ENCODE measurements around the gene SAMD10. TPM values are rescaled to one million over a fixed set of nuclear protein-coding genes. Genes with fewer than 3 reads are reported as not detected.
"Not testable (repeated sequence)": the region's sequence is repeated elsewhere in the genome, so short reads cannot be mapped to it uniquely, and the experiment has no call there.

SAMD10 gene
- total RNA-seq, 4 donors from 2014 or later = 5.1 to 15.9 (median 6.8) TPM

GRCh38 chr20:63963784-63964301 lies 15.6 kb downstream of the SAMD10 start:
- Histone ChIP-seq H3K36me3 (peaks cover 38 to 82% (median 41%) of the 10 kb centered on the region in 3 donors), H3K27ac (no peak overlapping the region), H3K4me3 (no peak overlapping the region), H3K9me3 (no peaks in the 10 kb centered on the region), H3K4me1 (peaks cover 4 to 15% (median 7%) of the 10 kb centered on the region in 3 donors), H3K27me3 (no peaks in the 10 kb centered on the region)
- no peak for DNase-seq
- TF ChIP-seq CTCF (IDR thresholded peaks at IDR 0.05) (no peak), POLR2A (IDR thresholded peaks at IDR 0.05) (no peak)
- intact Hi-C loops (cut with DNase I) = no loop called here
- WGBS, 2 donors = 100% methylated on average over 1 of the region's 16 CpGs; no CpG with 5 or more reads in 1 of the 2 donors

- Histone ChIP-seq H3K27me3 (no peaks in the 10 kb centered on the region), H3K27ac (no peak overlapping the region), H3K4me3 (no peak overlapping the region), H3K36me3 (peaks cover 38 to 87% (median 41%) of the 10 kb centered on the region in 3 donors), H3K9me3 (no peaks in the 10 kb centered on the region), H3K4me1 (peaks cover 0 to 15% (median 2%) of the 10 kb centered on the region in 3 donors)
- no peak for TF ChIP-seq CTCF (IDR thresholded peaks at IDR 0.05)
- TF ChIP-seq POLR2A (IDR thresholded peaks at IDR 0.05) = no peak
- intact Hi-C loops (cut with DNase I) = no loop called here
- DNase-seq = no peak
- WGBS, 2 donors = 85% methylated on average over 14 of the region's 27 CpGs; no CpG with 5 or more reads in 1 of the 2 donors
Measured at GRCh38 chr20:63963348-63963741, 16.1 kb downstream of the SAMD10 start.

- Histone ChIP-seq H3K27ac (no peak overlapping the region), H3K36me3 (peaks cover 38 to 82% (median 41%) of the 10 kb centered on the region in 3 donors), H3K27me3 (no peaks in the 10 kb centered on the region), H3K4me1 (peaks cover 3 to 15% (median 4%) of the 10 kb centered on the region in 3 donors), H3K9me3 (no peaks in the 10 kb centered on the region), H3K4me3 (no peak overlapping the region)
- DNase-seq = no peak
- intact Hi-C loops (cut with DNase I) = no loop called here
- 96 to 97% methylated on average over 13 to 26 of the region's 61 CpGs for WGBS, 2 donors
- no peak for TF ChIP-seq CTCF (IDR thresholded peaks at IDR 0.05)
- TF ChIP-seq POLR2A (IDR thresholded peaks at IDR 0.05) = no peak
Measured at GRCh38 chr20:63962426-63963347, 16.8 kb downstream of the SAMD10 start.

DNA sequence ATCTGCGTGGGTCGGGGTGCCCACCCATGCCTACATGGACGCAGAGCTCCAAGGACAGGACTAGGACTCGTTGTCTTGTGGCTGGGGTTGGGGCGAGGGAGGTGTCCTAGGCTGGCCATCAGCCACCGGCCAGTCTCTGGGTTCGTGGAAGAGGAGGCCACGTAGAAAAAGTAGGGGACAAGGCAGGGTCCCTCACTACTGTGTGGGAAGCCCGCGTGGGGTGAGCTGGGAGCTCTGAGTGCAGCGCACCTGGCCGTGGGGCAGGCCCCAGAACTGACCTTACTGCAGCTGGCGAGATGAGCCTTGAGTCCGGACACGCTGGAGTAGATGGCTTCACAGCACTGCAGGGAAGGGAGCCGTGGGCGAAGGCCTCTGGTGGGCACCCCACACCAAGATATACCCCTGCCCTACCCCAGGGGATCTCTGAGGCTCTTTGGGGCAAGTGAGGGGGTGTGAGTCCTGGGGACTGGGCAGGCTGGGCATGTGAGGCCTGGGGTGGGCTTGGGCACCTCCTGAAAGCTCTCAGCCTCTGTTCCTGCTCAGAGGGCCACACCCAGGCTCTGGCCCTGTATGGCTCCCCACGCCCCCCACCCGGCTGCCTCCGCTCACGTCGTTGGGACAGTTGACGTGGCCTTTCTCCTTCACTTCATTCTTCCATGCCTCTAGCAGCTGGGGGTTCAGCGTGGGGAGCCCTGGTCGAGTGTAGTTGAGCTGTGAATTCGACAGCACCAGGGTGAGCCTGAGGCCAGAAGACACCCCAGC lies 17.6 kb downstream of the SAMD10 start:
- TF ChIP-seq CTCF (IDR thresholded peaks at IDR 0.05) (no peak), POLR2A (IDR thresholded peaks at IDR 0.05) (no peak)
- no peak for DNase-seq
- no peak overlapping the region for H3K27ac ChIP-seq
- 77 to 96% methylated on average over 6 to 8 of the region's 26 CpGs for WGBS, 2 donors
- H3K4me3 ChIP-seq = no peak overlapping the region
- intact Hi-C loops (cut with DNase I) = no loop called here
- peaks cover 33 to 74% (median 37%) of the 10 kb centered on the region in 3 donors for H3K36me3 ChIP-seq
- peaks cover 12 to 22% (median 12%) of the 10 kb centered on the region in 3 donors for H3K4me1 ChIP-seq
- H3K9me3 ChIP-seq = no peaks in the 10 kb centered on the region
- H3K27me3 ChIP-seq = no peaks in the 10 kb centered on the region

DNA sequence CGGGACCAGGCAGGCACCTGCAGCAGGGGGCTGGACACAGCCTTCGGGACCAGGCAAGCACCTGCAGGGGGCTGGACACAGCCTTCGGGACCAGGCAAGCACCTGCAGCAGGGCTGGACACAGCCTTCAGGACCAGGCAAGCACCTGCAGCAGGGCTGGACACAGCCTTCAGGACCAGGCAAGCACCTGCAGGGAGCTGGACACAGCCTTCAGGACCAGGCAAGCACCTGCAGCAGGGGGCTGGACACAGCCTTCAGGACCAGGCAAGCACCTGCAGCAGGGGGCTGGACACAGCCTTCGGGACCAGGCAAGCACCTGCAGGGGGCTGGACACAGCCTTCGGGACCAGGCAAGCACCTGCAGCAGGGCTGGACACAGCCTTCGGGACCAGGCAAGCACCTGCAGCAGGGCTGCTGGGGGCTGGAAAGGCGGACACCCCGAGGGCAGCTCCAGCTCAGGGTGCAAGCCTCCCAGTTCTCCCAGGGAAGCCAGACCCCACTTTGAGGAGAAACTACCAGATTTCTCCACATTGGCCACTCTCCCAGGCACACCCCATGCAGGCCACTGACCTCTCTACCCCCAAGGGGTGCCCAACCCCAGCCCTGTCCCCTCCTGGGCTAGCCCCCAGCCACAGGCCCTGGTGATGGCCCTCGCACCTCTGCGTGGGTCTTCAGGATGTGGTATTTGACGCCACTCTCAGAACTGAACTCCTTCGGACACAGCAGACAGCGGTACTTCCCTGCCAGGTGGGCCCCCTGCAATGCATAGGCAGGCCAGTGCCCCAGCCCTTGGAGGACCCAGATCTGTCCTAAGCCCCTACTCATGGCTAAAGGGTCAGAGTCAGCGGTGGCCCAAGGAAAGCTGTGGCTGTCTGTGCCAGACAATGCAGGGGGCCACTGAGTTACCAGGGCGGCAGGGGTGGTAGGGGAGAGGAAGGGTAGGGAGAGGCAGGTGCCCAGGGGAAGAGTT lies 18.5 kb downstream of the SAMD10 start:
- DNase-seq; H3K27ac ChIP-seq; H3K4me3 ChIP-seq; H3K27me3 ChIP-seq; H3K9me3 ChIP-seq; intact Hi-C loops (cut with DNase I): not testable (repeated sequence)
- H3K36me3 ChIP-seq = peaks cover 24 to 65% (median 29%) of the 10 kb centered on the region in 3 donors
- H3K4me1 ChIP-seq = peaks cover 13 to 25% (median 14%) of the 10 kb centered on the region in 3 donors
- 89 to 100% methylated on average over 3 to 4 of the region's 15 CpGs for WGBS, 2 donors

Measured in esophagus squamous epithelium (tissue), 5 donors.